ENCODE data around the gene AGXT.

AGXT gene

DNA sequence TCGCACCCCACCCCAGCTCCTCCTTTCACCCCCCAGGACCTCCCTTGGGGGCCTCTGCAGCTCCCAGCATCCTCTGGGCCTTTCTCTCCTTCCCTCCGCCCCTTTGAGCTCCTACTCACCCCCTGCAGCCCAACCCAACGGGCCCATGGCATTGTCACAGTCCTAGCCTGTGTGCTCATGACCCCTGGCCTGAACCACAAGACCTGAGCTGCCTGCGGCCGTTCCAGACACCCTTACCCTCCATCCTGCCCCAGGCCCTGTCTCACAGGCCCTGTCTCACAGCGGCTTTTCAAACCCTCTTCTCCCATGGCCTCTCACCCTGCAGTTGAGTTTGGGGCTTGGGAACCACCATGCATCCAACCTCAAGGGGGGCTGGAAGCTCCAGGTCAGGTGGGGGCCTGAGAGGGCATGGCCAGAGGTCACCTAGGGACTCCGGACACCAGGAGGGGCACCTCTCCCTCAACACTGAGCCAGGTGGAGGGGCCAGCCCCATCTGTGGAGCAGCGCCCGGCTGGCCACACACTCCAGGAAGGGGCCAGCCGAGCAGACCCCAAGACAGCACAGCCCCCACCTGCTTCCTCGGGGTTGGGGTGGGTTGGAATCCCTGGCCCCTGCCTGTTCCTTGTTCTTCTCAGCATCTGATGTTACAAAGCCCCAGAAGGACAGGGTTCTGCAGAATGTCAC lies 20.4 kb downstream of the AGXT start:
- ATAC-seq (ENCODE audit: low read depth) (no peak), DNase-seq (ENCODE audit: low spot score) (no peak)
- Histone ChIP-seq H3K36me3 (ENCODE audit: low read depth) (no peaks in the 10 kb centered on the region), H3K4me3 (ENCODE audit: severe bottlenecking) (no peak overlapping the region), H3K27me3 (ENCODE audit: insufficient read depth, poor library complexity, severe bottlenecking) (no peaks in the 10 kb centered on the region), H3K4me1 (ENCODE audit: insufficient read depth, poor library complexity, severe bottlenecking) (no peaks in the 10 kb centered on the region), H3K9me3 (ENCODE audit: severe bottlenecking) (no peaks in the 10 kb centered on the region), H3K27ac (ENCODE audit: poor library complexity, severe bottlenecking) (no peak overlapping the region)
- TF ChIP-seq, protein P1, sequence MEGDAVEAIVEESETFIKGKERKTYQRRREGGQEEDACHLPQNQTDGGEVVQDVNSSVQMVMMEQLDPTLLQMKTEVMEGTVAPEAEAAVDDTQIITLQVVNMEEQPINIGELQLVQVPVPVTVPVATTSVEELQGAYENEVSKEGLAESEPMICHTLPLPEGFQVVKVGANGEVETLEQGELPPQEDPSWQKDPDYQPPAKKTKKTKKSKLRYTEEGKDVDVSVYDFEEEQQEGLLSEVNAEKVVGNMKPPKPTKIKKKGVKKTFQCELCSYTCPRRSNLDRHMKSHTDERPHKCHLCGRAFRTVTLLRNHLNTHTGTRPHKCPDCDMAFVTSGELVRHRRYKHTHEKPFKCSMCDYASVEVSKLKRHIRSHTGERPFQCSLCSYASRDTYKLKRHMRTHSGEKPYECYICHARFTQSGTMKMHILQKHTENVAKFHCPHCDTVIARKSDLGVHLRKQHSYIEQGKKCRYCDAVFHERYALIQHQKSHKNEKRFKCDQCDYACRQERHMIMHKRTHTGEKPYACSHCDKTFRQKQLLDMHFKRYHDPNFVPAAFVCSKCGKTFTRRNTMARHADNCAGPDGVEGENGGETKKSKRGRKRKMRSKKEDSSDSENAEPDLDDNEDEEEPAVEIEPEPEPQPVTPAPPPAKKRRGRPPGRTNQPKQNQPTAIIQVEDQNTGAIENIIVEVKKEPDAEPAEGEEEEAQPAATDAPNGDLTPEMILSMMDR (IDR thresholded peaks at IDR 0.05; ENCODE audit: poor library complexity, severe bottlenecking) = no peak

DNA sequence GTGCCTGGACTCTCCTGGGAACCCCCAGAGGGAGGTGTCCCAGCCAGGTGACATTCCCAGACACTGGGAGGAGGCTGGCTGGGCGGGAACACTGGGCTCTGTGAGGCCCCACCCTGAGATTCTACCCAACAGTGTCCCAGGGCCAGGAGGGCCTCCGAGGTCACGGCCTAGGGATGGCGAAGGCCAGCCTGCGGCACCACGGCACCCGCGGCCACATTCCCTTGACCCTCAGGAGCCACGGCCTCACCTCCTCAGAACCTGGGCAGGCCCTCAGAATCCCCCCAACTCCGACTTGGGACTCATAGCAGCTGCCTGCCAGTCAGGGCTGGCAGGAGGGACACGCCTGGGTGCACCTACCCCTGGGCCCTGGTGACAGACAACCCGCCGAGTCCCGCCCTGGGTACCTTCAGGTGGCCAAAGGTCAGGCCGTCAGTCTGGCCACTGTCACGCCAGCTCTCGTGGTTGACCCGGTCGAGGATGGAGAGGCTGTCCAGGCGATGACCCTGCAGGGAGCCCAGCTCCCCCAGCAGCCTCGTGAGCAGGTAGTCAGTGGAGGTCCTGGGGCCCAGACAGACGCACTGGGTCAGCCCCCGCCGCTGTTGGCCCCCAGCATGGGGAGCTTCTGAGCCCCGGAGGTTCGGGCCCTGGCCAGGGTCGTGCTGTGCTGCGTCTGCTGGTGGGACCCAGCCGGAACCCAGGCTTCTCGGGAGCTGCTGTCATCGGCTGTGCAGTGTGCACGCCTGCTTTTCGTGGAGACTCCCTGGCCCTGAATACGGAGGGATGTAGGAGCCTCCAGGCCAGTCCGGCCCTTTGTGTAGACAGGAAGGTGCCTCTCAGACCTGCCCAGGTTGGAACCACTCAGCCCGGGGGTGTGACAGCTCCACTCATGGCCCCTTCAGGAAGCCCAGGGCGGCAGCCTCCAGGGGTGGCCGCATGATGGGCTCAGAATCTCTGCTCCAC lies 21.3 kb downstream of the AGXT start:
- DNase-seq (ENCODE audit: low spot score) (no peak), ATAC-seq (ENCODE audit: low read depth) (no peak)
- H3K27me3 ChIP-seq (ENCODE audit: insufficient read depth, poor library complexity, severe bottlenecking) = no peaks in the 10 kb centered on the region
- H3K4me1 ChIP-seq (ENCODE audit: insufficient read depth, poor library complexity, severe bottlenecking) = no peaks in the 10 kb centered on the region
- H3K27ac ChIP-seq (ENCODE audit: poor library complexity, severe bottlenecking) = no peak overlapping the region
- H3K4me3 ChIP-seq (ENCODE audit: severe bottlenecking) = no peak overlapping the region
- TF ChIP-seq, protein P1 (IDR thresholded peaks at IDR 0.05; ENCODE audit: poor library complexity, severe bottlenecking) = no peak
- no peaks in the 10 kb centered on the region for H3K36me3 ChIP-seq (ENCODE audit: low read depth)
- H3K9me3 ChIP-seq (ENCODE audit: severe bottlenecking) = no peaks in the 10 kb centered on the region

DNA sequence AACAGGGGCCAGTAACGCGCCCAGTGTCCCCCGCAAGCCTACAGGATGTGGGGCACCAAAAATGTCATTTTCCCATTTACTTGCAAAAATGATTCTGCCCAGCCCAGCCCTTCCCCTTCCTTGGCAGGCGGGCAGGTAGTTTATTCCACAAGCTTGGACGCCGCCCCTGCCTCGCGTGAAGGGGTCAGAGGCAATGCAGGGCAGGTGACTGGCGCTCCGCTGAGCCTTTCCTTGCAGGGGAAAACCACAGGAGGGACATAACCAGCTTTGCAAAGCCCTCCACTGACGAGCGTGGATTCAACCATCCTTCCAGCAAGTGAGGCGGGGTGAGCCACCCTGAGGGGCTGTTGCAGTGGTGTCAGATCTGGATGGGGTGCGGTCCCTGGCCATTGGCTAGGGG lies 22.1 kb downstream of the AGXT start:
- DNase-seq (ENCODE audit: low spot score) = no peak
- ATAC-seq (ENCODE audit: low read depth) = no peak
- H3K4me1 ChIP-seq (ENCODE audit: insufficient read depth, poor library complexity, severe bottlenecking) = no peaks in the 10 kb centered on the region
- TF ChIP-seq, protein P1 (IDR thresholded peaks at IDR 0.05; ENCODE audit: poor library complexity, severe bottlenecking) = no peak
- H3K4me3 ChIP-seq (ENCODE audit: severe bottlenecking) = no peak overlapping the region
- H3K36me3 ChIP-seq (ENCODE audit: low read depth) = no peaks in the 10 kb centered on the region
- H3K27me3 ChIP-seq (ENCODE audit: insufficient read depth, poor library complexity, severe bottlenecking) = no peaks in the 10 kb centered on the region
- no peak overlapping the region for H3K27ac ChIP-seq (ENCODE audit: poor library complexity, severe bottlenecking)
- H3K9me3 ChIP-seq (ENCODE audit: severe bottlenecking) = no peaks in the 10 kb centered on the region

DNA sequence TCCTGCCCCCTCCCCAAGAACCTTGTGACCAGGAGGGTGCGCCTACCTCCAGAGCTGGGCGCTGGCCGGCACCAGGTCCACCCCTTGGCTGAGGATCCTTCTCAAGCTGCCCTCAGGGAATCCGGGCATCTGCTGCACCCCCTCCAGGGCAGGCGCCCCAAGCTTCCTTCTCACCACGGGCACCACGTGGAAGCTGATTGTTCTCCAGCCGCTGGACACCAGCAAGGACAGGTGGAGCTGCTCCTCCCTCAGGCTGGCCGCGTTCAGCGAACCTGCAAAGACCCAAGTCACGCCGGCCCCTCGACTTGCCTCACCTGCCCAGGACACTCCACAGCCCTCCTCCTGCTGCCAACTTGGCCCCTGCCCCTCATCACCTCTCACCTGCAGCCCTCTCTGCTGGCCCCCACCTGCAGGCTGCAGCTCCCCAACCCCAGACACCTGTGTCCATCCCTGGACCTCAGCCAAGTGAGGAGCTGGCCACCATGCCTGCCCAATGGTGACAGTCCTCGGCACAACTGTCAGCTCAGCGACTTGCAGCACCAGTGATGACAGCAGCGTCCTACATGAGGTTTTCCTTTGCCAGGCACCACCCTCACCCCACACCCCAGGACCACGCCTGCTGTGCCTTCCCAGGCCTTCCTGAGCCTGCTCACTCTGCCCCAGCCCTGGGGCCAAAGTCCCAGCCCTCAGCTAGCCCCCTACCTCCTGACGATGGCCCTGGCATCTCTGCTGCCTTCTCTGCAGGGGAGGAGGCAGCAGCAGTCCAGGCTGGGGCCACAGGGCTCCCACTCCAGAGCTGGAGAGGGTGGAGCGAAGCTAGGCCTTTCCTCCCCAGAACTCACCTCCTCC lies 23.1 kb downstream of the AGXT start:
- no peak overlapping the region for H3K27ac ChIP-seq (ENCODE audit: poor library complexity, severe bottlenecking)
- H3K4me3 ChIP-seq (ENCODE audit: severe bottlenecking) = no peak overlapping the region
- H3K36me3 ChIP-seq (ENCODE audit: low read depth) = no peaks in the 10 kb centered on the region
- no peaks in the 10 kb centered on the region for H3K27me3 ChIP-seq (ENCODE audit: insufficient read depth, poor library complexity, severe bottlenecking)
- no peak for DNase-seq (ENCODE audit: low spot score)
- TF ChIP-seq, protein P1 (IDR thresholded peaks at IDR 0.05; ENCODE audit: poor library complexity, severe bottlenecking) = no peak
- no peak for ATAC-seq (ENCODE audit: low read depth)
- no peaks in the 10 kb centered on the region for H3K4me1 ChIP-seq (ENCODE audit: insufficient read depth, poor library complexity, severe bottlenecking)
- no peaks in the 10 kb centered on the region for H3K9me3 ChIP-seq (ENCODE audit: severe bottlenecking)

All from RWPE2 (cell line).